ENCODE results near the gene TPRA1. TPM values are rescaled to one million over a fixed set of nuclear protein-coding genes. Genes with fewer than 3 reads are reported as not detected.

The TPRA1 gene
- total RNA-seq, 1 experiment from 2014 or later: 35.1 TPM

DNA sequence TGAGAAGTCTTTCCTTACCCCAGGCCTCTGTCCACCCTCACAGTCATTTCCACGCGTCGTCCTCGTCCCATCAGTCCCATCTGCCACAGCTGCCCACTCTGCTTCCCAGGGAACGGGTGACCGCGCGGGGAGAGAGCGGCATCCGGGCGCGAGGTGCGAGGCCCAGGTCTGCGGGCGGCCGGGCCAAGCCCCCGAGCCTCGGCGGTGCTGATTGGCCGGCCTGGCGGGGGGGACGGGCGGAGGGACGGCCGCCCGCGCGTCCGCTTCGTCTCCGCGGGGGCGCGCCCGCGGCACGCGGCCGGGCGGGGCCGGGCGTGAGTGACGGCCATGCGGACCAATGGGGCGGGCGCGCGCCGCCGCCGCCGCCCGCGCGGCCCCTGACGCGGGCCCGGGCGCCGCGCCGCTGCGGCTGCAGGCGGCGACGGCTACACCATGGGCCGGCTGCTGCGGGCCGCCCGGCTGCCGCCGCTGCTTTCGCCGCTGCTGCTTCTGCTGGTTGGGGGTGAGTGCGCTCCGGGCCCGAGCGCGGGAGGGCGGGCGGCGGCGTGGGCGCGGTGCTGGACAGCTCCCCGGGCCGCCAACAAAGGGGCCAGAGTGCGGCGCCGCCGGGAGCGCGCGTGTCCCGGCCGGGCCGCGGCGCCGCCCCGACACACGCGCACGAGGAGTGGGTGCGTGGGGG lies 38.4 kb upstream of the TPRA1 start, which contains the start of gene PODXL2:
Gene PODXL2 (plus strand): TSS at position 398 of the 679 bp plus-strand sequence. CDS start 35 bp downstream, at position 433.
- ChIA-PET CTCF (no interaction called here), POLR2A (no interaction called here)
- H3K27ac ChIP-seq (ENCODE audit: low read depth, low read length): no peak within 1 kb of the TSS; the same call in 1 of the 2 replicates

More for the DNA sequence above, 38.4 kb upstream of the TPRA1 start, which contains the start of gene PODXL2:
- Histone ChIP-seq H3K9me3 (ENCODE audit: control insufficient read depth in 1 of 2, insufficient read depth in 1 of 2, low read depth in 1 of 2, low read length in 2 of 2) (no peaks in the 10 kb centered on the region), H3K27me3 (ENCODE audit: insufficient read depth, low read length) (peaks cover 21% of the 10 kb centered on the region), H2AFZ (ENCODE audit: low read depth, low read length, poor library complexity, severe bottlenecking) (peak within 1 kb of the TSS; percentile 71), H3K4me3 (replicated peaks in 1 of 2; ENCODE audit: low read depth in 1 of 2, low read length in 2 of 2) (peak within 1 kb of the TSS; percentile 22 to 31; a peak in 3 of 4 replicates), H3K79me2 (ENCODE audit: insufficient read depth, low read length) (no peaks in the 10 kb centered on the region), H3K36me3 (ENCODE audit: control insufficient read depth in 1 of 2, insufficient read depth in 2 of 2, low read length in 2 of 2) (no peaks in the 10 kb centered on the region), H3K4me2 (ENCODE audit: low read length) (peak within 1 kb of the TSS; percentile 54), H3K9ac (ENCODE audit: low read length) (no peak within 1 kb of the TSS), H4K20me1 (ENCODE audit: insufficient read depth) (no peaks in the 10 kb centered on the region), H3K9me2 (ENCODE audit: insufficient read depth) (no peaks in the 10 kb centered on the region), H3K4me1 (ENCODE audit: control insufficient read depth in 1 of 2, insufficient read depth in 2 of 2, low read length in 2 of 2) (peaks cover 0 to 4% of the 10 kb centered on the region in 2 experiments; a peak in 1 of 4 replicates)
- BruUV-seq (replicated peaks): no TSS peak
- intact Hi-C loops (cut with micrococcal nuclease): no loop called here
- TF ChIP-seq REST (IDR thresholded peaks at IDR 0.05; ENCODE audit: low read depth) (peak; percentile 49), CTCF (IDR thresholded peaks at IDR 0.05 in 2 of 3, conservative IDR thresholded peaks at IDR 0.05 in 1 of 3; ENCODE audit: borderline replicate concordance in 1 of 3, insufficient read depth in 1 of 3, low read depth in 2 of 3, low read length in 2 of 3) (no peak), CBX3 (IDR thresholded peaks at IDR 0.05; ENCODE audit: low read depth) (peak; percentile 61; the same call in 1 of the 2 replicates), RAD21 (IDR thresholded peaks at IDR 0.05; ENCODE audit: low read depth) (no peak), ELF1 (IDR thresholded peaks at IDR 0.05; ENCODE audit: borderline replicate concordance, low read depth) (no peak), MAX (IDR thresholded peaks at IDR 0.05) (peak; percentile 81)
- ATAC-seq (peak; percentile 86), DNase-seq (ENCODE audit: low read depth, low spot score) (peak; percentile 24)
- RAD21 ChIA-PET (ENCODE audit: low non-redundant PET in 1 of 2, low total read pairs in 2 of 2, uncharacterized antibody in 2 of 2, unreplicated experiment in 2 of 2): no interaction called here
